ENCODE results near the gene TJP1.
"Not testable (repeated sequence)": the region's sequence is repeated elsewhere in the genome, so short reads cannot be mapped to it uniquely, and the experiment has no call there.

The TJP1 gene

DNA sequence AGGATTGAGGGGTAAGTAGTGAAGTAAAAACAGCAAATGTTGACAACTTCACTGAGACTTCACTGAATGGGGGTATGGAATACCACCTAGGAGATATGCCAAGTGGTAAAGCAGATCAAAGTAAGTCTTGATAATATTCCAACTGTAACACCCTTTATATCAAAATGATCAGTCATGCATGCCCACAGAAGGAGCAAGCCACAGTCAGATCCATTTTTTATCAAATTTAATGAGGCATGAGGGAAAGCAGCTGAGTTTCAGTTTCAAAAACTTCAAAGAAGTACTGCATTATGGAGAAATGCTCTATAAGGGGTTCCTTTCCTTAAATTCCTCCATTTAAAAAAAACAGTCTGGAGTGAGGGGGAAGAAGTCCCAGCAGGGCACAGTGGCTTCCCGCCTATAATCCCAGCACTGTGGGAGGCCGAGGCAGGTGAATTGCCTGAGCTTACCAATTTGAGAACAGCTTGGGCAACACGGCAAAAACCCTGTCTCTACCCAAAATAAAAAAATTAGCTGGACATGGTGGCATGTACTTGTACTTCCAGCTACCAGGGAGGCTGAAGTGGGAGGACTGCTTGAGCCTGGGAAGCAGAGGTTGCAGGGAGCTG, 56.9 kb downstream of the TJP1 start:
- intact Hi-C loops (cut with DNase I): no loop called here
- DNase-seq: no peak

DNA sequence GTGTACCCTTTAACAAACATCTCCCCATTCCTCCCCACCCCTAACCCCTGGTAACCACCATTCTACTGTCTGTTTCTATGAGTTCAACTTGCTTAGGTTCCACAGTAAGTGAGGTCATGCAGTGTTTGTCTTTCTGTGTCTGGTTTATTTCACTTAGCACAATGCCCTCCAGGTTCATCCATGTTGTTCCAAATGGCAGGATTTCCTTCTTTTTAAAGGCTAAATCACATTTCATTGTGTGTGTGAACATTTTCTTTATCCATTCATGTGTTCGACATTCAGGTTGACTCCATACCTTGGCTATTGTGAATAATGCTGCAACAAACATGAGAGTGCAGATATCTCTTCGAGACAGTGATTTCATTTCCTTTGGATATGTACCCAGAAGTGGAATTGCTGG, 62.7 kb downstream of the TJP1 start:
- DNase-seq: no peak
- intact Hi-C loops (cut with DNase I): no loop called here

DNA sequence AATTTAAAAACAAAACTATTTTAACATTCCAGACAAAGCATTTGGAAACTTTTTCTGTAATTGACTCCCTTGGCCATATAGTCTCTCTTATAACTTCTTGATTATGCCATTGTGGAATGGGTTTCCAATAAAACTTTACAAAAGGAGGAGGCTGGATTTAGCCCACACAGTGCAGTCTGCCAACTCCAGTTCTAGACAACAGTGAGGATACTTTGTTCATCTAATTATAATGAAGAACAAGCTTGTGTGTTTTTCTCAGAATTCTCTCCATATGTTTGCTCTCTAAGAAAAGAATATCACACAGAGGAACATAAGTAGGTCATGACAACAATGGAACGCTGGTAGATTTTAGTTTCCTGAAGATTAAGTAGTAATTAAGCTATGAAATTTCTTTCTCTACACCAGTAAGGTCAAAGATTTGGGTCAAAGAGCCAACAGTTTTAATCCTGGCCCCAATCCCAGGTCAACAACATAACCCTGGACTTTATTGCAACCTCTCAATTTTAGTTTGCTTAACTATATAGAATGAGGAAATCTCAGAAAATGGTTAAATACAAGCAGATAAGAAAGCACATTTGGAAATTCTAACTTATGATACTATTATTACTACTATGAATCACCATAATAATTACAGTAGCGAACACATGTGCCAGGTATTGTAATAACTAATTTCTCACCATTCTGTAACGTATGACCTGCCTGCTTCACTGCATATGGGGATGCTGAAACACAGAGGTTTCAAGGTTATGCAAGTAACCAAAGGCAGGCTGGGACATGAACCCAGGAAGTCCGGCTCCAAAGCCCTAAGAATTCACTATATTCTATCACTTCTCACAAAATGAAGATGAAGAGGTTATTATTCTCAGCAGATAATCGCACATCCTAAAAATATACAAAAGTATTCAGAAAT, 65.7 kb downstream of the TJP1 start:
- intact Hi-C loops (cut with DNase I): no loop called here
- no peak for DNase-seq

DNA sequence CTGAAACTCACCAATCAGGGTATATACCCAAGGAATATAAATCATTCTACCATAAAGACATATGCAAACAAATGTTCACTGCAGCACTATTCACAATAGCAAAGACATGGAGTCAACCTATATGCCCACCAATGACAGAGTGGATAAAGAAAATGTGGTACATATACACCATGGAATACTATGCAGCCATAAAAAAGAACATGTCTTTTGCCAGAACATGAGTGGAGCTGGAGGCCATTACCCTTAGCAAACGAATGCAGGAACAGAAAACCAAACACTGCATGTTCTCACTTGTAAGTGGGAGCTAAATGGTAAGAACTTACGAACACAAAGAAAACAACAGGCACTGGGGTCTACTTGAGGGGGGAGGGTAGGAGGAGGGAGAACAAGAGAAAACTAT, 68.3 kb downstream of the TJP1 start:
- DNase-seq; intact Hi-C loops (cut with DNase I): not testable (repeated sequence)

DNA sequence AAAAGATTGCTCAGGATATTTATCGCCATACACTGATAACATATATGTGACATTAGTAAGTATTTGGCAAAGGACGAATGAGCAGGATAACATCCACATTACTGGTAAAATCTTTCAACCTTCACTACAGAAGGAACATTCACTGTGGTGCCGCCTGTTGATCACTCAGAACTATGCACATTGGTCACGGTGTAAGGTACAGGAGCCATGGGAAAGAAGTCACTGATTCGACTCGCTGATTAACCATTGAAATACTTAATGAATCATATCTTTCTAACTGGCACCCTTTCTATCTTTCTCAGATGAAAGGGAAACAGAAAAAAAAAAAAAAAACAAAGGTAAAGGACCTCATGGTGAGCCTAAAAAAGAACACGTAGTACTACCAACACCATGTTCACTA, 68.8 kb downstream of the TJP1 start:
- intact Hi-C loops (cut with DNase I): no loop called here
- no peak for DNase-seq

DNA sequence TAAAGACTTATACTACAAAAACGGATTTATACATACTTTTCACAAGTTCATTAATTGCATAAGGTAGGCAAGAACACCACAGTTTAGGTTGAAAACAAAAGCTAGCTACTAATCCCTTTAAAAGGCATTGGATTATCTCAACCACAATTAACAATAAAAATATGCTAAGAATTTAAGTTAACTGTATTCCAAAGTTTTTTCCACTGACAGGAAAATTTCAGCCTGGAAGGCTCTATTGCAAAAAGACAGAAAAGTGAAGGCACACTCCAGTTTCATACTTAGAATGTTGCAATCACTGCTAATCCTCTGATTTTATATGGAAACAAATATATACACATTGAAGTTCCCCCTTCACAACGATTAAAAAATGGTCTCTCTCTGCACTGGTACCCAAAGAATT, 71.5 kb downstream of the TJP1 start:
- no peak for DNase-seq
- intact Hi-C loops (cut with DNase I): no loop called here

DNA sequence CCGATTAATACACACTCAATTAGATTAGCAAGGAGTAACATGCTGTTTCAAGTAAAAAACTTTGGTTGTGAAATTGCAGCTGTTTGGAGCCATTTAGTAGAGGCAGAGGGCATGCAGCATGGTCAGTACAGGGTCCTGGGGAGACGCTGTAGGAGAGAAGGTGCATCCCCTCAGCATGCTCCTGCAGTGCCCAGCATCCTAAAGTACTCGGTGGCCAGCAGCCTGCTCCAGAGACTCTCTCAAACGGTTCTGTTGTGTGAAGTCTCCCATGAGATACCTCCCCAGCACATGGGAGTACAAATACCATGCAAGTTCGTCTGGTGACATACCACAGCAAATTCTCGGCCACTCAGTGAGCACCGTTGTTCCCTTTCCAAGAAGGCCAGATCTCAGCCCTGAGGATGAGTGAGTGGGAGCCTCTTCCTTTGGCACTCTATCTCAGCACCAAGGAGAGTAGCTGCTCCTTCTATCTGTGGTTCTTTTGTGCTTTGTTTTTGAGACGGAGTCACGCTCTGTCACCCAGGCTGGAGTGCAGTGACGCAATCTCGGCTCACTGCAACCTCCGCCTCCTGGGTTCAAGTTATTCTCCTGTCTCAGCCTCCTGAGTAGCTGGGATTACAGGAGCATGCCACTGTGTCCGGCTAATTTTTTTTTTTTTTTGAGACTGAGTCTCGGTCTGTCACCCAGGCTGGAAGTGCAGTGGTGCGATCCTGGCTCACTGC, 72.7 kb downstream of the TJP1 start:
- intact Hi-C loops (cut with DNase I): loop anchor here (5.0 to 10.0 kb wide), 3 partner anchors 63 to 293 kb away; no protein-coding TSS in a partner anchor
- DNase-seq: peak in 1 of 10 donors; percentile 14

DNA sequence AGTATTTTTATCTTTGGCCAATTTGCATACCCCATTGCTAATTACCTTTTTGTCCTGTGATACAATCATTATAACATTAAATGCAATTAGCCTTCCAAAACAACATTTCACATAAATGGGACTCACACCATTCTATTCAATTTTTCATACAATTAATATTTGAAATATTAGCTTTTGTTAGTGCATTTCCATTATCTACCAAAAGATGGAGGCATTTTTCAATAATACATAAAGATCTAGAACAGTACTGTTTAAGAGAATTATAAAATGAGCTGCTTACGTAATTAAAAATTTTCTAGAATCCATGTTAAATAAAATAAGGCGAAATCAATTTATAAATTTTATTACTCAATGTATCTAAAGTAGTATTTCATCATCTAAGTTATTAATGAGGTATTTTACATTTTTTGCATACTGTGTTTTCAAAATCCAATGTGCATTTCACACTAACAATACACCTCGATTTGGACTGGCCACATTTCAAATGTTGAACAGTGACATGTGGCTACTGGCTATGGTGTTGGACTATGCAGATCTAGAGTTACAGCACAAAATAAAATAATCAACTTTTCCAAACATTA, 74.3 kb downstream of the TJP1 start:
- DNase-seq: no peak
- intact Hi-C loops (cut with DNase I): loop anchor here (5.0 to 10.0 kb wide), 3 partner anchors 64 to 294 kb away; no protein-coding TSS in a partner anchor

DNA sequence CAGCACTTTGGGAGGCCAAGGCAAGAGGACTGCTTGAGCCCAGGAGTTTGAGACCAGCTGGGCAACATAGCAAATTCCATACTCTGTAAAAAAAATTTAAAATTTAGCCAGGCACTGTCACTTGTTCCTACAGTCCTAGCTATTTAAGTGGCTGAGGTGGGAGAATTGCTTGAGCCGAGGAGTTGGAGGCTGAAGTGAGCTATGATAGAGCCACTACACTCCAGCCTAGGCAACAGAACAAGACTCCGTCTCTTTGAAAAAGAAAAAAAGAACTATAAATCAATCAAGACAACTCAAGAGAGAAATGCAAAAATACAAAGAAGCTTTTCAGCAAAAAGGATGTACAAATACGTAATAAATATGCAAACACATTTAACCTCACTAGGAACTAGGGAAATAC, 78.8 kb downstream of the TJP1 start:
- DNase-seq: no peak
- intact Hi-C loops (cut with DNase I): loop anchor here (10.0 kb wide), 1 partner anchor 181 kb away; no protein-coding TSS in a partner anchor

DNA sequence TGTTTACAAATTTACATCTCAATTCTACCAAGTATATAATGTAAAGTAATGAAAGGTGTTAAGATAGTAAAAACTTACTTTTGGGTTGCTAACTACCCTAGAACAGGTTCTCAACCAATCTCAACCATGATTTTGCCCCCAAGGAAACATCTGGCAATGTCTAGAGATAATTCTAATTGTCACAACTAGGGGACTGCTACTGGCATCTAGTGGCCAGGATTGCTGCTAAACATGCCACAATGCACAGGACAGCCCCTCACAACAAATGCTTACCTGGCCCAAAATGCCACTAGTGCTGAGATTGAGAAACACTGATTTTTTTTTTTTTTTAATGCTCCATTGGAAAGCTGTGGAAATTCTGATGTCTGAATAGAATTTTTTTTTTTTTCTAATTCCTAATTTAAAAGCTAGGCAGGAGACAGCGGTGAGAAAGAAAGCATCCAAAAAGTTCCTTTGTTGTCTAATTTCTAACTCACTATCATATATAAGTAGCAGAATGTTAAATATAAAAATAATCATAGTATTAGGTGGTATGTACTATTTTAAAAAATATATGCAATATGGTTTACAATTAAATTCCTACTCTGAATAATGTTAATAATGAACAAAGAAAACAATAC, 81.5 kb downstream of the TJP1 start:
- intact Hi-C loops (cut with DNase I): loop anchor here (10.0 kb wide), 1 partner anchor 184 kb away; no protein-coding TSS in a partner anchor

DNA sequence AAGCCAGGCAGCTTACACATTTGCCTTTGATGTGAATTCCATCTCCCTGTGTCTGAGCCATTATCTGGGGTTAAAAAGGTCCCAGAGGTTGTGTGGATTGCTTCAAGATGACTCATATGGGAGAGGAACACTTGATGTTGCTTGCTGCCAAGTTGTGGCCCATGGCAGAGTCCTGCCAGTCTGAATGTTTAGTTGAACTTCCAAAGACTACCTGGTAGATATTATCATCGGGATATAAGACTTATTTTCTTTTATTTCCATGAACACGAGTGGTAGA, 85.6 kb downstream of the TJP1 start:
- no peak for DNase-seq
- intact Hi-C loops (cut with DNase I): no loop called here

More for the DNA sequence above, 81.5 kb downstream of the TJP1 start:
- no peak for DNase-seq

DNA sequence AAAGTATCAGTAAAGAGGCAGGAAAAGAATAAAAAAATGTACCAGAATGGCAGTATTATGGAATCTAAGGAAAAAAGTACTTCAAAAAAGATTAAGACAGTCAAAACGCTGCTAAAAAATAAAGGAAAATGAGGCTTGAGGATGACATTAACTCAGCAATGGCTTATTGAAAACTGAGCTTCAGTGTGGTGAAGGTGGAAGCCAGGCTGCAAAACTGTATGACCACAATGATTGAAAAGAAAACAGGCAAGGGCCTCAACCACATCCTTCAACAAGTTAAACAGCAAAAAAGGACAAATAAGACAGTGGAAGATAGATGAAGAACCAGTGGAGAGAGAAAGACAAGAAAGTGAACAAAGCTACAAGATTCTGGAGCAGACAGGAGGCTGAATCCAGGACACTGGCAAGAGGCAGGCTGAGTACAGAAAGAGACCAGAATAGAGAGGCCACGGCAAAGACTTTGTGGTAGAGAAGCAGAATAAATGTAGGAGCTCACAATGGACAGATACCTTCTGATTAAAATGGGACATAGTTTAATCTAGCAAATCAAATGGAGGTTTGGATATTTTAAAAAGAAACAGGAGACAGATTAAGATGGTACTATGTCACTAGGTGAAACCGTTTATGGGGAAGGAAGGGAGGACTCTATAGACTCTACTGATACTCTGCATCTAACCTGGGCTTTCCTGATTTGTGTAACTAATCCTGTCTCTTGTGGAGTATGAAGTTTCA, 86.1 kb downstream of the TJP1 start:
- intact Hi-C loops (cut with DNase I): no loop called here
- DNase-seq: no peak

DNA sequence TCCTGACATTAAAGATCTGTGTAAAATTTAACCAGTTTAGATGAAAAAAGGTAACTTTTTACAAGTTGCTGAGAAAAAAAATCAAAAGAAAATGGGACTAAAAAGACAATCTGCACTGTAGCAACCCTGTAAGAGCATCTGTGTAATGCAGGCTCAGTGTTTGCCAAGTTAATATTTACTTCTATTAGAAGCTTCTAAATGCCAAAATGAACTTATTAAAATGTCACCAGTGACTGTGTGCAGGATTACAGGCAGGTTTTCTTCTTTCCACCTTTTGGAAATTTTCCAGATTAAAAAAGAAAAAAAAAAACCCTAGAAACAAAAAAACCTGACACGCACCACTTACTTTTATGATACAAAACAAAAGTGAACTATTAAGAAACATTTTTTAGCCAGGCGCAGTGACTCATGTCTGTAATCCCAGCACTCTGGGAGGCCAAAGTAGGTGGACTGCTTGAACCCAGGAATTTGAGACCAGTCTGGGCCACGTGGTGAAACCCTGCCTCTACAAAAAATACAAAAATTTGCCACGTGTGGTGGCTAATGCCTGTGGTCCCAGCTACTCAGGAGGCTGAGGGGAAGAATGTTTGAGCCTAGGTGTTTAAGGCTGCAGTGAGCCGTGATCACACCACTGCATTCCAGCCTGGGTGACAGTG, 87.2 kb downstream of the TJP1 start:
- intact Hi-C loops (cut with DNase I): no loop called here
- DNase-seq: no peak

DNA sequence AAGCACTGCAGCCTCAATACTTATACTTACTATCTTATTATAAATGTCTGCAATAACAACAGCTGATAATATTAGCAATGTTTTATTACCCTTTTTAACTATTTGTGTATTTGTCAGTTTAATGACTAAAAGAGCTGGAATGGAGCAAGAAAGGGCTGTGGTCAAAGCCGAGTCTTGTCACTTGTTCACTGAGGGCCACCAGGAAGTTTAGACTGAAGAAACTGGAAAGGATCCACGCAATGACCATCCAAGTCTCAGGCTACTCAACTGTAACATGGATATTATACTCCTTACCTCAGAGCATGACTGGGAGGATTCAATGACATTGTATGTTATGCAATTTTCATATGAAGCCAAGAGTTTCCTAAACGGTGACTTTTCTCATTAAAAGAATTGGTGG, 90.4 kb downstream of the TJP1 start:
- intact Hi-C loops (cut with DNase I): no loop called here

DNA sequence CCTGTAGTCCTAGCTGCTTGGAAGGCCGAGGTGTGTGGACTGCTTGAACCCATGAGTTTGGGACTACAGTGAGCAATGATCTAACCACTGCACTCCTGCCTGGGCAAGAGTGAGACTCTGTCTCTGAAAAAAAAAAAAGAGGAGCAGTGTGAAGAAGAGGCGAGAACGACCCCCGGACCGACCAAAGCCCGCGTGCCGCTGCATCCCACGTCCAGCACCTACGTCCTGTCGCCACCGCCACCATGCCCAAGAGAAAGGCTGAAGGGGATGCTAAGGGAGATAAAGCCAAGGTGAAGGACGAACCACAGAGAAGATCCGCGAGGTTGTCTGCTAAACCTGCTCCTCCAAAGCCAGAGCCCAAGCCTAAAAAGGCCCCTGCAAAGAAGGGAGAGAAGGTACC, 91.8 kb downstream of the TJP1 start:
- DNase-seq: peak in 1 of 10 donors; percentile 63
- intact Hi-C loops (cut with DNase I): not testable (repeated sequence)

More for the DNA sequence above, 90.4 kb downstream of the TJP1 start:
- no peak for DNase-seq

DNA sequence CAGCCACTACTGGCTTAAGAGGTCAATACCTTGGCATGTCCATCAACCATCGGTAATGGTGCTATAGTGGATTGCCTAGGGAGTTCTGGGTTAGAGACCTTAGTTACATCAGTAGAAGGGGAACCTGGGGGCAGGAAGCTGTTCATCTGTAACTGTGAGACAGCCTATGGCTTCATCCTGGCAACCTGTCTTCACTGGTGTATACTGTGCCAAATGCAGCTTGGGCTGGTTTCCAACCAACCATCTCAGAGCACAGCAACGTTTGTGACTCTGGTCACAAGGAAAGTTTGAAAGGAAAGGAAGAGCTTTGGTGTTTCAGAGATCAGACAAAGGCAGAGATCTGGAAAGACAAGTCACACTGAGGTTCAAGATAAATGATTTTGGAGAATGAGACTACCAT, 93.8 kb downstream of the TJP1 start:
- intact Hi-C loops (cut with DNase I): no loop called here
- DNase-seq: no peak

DNA sequence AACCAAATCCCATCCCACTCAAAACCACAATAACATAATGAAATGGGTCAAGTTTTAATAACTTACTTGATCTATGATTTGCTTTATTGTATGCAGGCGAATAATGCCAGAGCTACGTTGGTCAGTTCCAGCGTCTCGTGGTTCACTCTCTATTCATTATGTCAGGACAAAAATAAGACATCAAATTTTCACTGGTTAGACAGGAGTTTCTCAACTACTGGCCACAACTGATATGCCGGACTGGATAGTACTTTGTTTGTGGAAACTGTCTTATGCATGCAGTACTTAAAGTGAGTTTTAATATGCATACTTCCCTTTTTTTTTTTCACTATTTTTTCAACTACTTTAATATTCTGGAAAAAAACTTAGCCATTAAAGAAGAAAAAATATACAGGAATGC, 94.4 kb downstream of the TJP1 start:
- intact Hi-C loops (cut with DNase I): no loop called here
- DNase-seq: no peak

DNA sequence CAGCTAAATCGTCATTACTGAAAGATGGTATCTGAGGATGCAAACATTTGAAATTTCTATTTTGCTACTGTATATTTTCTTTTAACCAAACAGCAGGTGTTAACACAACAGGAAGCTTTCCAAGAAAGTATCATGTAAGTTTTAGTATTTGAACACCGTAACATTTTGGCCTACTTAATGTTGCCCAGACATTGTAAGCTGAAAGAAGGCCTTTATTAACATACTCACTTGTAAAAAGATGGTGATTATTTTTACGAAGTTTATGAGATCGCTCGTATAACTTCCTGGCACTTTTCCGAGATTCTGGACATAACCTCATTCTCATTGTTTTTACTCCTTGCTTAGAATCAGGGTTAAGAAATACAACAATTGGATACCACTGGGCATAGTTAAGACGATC, 95.7 kb downstream of the TJP1 start:
- no peak for DNase-seq
- intact Hi-C loops (cut with DNase I): no loop called here

DNA sequence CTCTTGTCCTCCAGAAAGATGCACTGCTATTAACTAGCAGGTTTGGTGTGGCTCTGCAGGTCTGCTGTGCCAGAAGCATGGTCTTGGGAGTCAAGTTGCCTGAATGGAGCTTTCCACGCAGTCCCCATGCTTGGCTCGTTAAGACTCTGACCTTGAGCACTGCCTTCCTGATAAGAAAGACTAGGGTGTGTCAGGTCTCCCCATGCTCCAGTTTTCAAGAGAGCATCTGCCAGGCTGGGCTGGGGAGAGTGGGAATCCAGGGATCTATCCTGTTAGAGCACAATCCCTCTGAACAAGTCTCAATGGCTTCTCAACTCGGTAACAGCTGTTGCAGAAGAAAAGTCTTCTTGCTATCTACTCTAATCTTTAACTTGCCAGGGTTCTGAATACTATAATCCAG, 98.2 kb downstream of the TJP1 start:
- intact Hi-C loops (cut with DNase I): no loop called here
- DNase-seq: no peak

Data from posterior cingulate gyrus (tissue), 11 donors.